SK-N-SH (cell line): Measurements from ENCODE around the gene TRIM9.

Source experiments
- ELF1 ChIP-seq: IDR thresholded peaks from 2 replicates; pipeline ENCODE4 v1.4.0; 2012
- EZH2phosphoT487 ChIP-seq: fragments of 200-600 bp; sonication (generic); IDR thresholded peaks from 2 replicates; pipeline ENCODE4 v1.6.1; 2017; ENCODE audit warnings: low read depth, mixed run types, mild to moderate bottlenecking, antibody characterized with exemption, moderate library complexity, borderline replicate concordance
- NRF1 ChIP-seq: IDR thresholded peaks from 2 replicates; pipeline ENCODE4 v1.6.1; 2012; ENCODE audit warnings: low read depth, mild to moderate bottlenecking, low read length
- POLR2AphosphoS5 ChIP-seq: IDR thresholded peaks from 2 replicates; pipeline ENCODE4 v1.6.1; 2012; ENCODE audit warnings: low read depth, low read length
- RAD21 ChIP-seq: IDR thresholded peaks from 2 replicates; pipeline ENCODE4 v1.6.1; 2012; ENCODE audit warnings: mild to moderate bottlenecking, low read length
- RCOR1 ChIP-seq: fragments of 150-350 bp; IDR thresholded peaks from 2 replicates; pipeline ENCODE4 v1.6.1; 2017; ENCODE audit warnings: antibody characterized with exemption, low read length
- SMC3 ChIP-seq: IDR thresholded peaks from 2 replicates; pipeline ENCODE4 v1.6.1; 2012; ENCODE audit warnings: low read depth, low read length, improper control_type of control experiment
- YY1 ChIP-seq: IDR thresholded peaks from 2 replicates; pipeline ENCODE4 v1.4.0; 2012; ENCODE audit warnings: low read depth, mild to moderate bottlenecking
- TF ChIP-seq, protein P1 (sequence below): fragments of 200-600 bp; sonication (generic); IDR thresholded peaks from 2 replicates; pipeline ENCODE4 v1.6.1; 2017; ENCODE audit warnings: antibody characterized with exemption, mild to moderate bottlenecking, moderate library complexity
- TF ChIP-seq, protein P2 (sequence below): IDR thresholded peaks from 2 replicates; pipeline ENCODE4 v1.6.1; 2012; ENCODE audit warnings: mild to moderate bottlenecking, low read depth, low read length, moderate library complexity

DNA sequence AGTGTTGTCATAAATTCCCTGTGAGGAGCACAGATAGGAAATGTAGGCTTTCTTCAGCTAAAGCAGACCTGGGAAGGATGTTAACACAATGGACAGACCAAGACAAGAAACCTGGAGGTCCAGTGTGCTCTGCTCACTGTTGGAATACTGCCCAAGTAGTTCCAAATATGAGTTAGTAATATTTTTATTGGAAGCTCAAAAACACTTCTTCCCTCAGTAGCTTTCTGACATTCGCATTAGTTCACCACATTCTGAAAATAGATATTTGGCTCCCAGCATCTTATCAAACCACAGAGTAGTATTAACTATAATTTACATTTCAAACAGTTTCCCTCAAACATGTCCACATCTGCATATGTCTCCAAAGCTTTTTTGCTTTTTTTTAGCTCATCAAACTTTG, 75.8 kb downstream of the TRIM9 start:
- TF ChIP-seq, protein P1, sequence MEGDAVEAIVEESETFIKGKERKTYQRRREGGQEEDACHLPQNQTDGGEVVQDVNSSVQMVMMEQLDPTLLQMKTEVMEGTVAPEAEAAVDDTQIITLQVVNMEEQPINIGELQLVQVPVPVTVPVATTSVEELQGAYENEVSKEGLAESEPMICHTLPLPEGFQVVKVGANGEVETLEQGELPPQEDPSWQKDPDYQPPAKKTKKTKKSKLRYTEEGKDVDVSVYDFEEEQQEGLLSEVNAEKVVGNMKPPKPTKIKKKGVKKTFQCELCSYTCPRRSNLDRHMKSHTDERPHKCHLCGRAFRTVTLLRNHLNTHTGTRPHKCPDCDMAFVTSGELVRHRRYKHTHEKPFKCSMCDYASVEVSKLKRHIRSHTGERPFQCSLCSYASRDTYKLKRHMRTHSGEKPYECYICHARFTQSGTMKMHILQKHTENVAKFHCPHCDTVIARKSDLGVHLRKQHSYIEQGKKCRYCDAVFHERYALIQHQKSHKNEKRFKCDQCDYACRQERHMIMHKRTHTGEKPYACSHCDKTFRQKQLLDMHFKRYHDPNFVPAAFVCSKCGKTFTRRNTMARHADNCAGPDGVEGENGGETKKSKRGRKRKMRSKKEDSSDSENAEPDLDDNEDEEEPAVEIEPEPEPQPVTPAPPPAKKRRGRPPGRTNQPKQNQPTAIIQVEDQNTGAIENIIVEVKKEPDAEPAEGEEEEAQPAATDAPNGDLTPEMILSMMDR, result no peak
- TF ChIP-seq EZH2phosphoT487 (no peak), NRF1 (no peak), ELF1 (no peak), RAD21 (no peak), RCOR1 (no peak), POLR2AphosphoS5 (no peak), SMC3 (no peak), YY1 (no peak)
- TF ChIP-seq, protein P2, sequence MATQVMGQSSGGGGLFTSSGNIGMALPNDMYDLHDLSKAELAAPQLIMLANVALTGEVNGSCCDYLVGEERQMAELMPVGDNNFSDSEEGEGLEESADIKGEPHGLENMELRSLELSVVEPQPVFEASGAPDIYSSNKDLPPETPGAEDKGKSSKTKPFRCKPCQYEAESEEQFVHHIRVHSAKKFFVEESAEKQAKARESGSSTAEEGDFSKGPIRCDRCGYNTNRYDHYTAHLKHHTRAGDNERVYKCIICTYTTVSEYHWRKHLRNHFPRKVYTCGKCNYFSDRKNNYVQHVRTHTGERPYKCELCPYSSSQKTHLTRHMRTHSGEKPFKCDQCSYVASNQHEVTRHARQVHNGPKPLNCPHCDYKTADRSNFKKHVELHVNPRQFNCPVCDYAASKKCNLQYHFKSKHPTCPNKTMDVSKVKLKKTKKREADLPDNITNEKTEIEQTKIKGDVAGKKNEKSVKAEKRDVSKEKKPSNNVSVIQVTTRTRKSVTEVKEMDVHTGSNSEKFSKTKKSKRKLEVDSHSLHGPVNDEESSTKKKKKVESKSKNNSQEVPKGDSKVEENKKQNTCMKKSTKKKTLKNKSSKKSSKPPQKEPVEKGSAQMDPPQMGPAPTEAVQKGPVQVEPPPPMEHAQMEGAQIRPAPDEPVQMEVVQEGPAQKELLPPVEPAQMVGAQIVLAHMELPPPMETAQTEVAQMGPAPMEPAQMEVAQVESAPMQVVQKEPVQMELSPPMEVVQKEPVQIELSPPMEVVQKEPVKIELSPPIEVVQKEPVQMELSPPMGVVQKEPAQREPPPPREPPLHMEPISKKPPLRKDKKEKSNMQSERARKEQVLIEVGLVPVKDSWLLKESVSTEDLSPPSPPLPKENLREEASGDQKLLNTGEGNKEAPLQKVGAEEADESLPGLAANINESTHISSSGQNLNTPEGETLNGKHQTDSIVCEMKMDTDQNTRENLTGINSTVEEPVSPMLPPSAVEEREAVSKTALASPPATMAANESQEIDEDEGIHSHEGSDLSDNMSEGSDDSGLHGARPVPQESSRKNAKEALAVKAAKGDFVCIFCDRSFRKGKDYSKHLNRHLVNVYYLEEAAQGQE, result no peak
